Transverse colon (tissue), 4 donors: Measurements from ENCODE around the gene SEC23B.

ENCODE experiments used
- CTCF ChIP-seq, 5 experiments: fragments of 200-600 bp in 3 of 5; fragments of 450-650 bp in 2 of 5; sonication (generic) in 3 of 5; IDR thresholded peaks; 1 replicate in 2 of 5; 2 replicates in 3 of 5; pipeline ENCODE4 v1.5.1; 2016 to 2017; ENCODE audit warnings: antibody characterized with exemption in 5 of 5, inconsistent platforms in 3 of 5, mild to moderate bottlenecking in 2 of 5, moderate library complexity in 1 of 5
- EP300 ChIP-seq: sonication (generic); formaldehyde crosslinking; IDR thresholded peaks from one replicate; pipeline ENCODE4 v1.6.1; 2017; ENCODE audit warnings: antibody characterized with exemption, low read depth
- POLR2A ChIP-seq: fragments of 450-650 bp; IDR thresholded peaks from one replicate; pipeline ENCODE4 v1.6.1; 2016; ENCODE audit warnings: antibody characterized with exemption, mild to moderate bottlenecking, moderate library complexity
- POLR2AphosphoS5 ChIP-seq, 3 donors: sonication (generic); formaldehyde crosslinking; IDR thresholded peaks; one replicate each; pipeline ENCODE4 v1.6.1; 2016; ENCODE audit warnings: antibody characterized with exemption in 3 of 3

- TF ChIP-seq POLR2A (no peak), CTCF (IDR thresholded peaks at IDR 0.05) (no peak), POLR2AphosphoS5 (IDR thresholded peaks at IDR 0.05) (no peak), EP300 (no peak)
These were observed 63.3 kb downstream of the SEC23B start for GRCh38 chr20:18571009-18571408.
